ENCODE results near the gene GPR176. TPM values are rescaled to one million over a fixed set of nuclear protein-coding genes. Genes with fewer than 3 reads are reported as not detected.

Gene GPR176
- total RNA-seq, 2 experiments from 2014 or later: 0.57 TPM; not detected in 1

DNA sequence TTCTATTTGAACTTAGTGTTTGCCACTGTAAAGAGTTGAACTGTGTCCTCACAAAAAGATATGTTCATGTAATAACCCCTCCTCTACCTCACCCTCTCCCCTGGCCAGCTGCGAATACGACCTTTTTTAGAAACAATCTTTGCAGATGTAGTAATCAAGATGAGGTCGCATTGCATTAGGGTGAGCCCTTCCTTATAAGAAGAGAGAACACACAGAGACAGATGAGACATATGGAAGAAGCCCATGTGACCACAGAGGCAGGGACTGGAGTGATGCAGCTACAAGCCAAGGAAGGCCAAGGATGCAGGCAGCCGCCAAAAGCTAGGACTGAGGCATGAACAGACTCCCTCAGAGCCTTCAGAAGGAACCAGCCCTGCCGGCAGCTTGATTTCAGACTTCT is 27.6 kb downstream of the GPR176 start:
- no peaks in the 10 kb centered on the region for H3K79me2 ChIP-seq (ENCODE audit: insufficient read depth, low read depth, low read length)
- TF ChIP-seq EZH2phosphoT487 (IDR thresholded peaks at IDR 0.05; ENCODE audit: borderline replicate concordance, low read depth, low read length): no peak
- TF ChIP-seq, protein P1, sequence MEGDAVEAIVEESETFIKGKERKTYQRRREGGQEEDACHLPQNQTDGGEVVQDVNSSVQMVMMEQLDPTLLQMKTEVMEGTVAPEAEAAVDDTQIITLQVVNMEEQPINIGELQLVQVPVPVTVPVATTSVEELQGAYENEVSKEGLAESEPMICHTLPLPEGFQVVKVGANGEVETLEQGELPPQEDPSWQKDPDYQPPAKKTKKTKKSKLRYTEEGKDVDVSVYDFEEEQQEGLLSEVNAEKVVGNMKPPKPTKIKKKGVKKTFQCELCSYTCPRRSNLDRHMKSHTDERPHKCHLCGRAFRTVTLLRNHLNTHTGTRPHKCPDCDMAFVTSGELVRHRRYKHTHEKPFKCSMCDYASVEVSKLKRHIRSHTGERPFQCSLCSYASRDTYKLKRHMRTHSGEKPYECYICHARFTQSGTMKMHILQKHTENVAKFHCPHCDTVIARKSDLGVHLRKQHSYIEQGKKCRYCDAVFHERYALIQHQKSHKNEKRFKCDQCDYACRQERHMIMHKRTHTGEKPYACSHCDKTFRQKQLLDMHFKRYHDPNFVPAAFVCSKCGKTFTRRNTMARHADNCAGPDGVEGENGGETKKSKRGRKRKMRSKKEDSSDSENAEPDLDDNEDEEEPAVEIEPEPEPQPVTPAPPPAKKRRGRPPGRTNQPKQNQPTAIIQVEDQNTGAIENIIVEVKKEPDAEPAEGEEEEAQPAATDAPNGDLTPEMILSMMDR (conservative IDR thresholded peaks at IDR 0.05; ENCODE audit: low read length): no peak
- intact Hi-C loops (cut with micrococcal nuclease; ENCODE audit: unreplicated experiment): no loop called here
- H3K4me2 ChIP-seq (ENCODE audit: low read length): no peak overlapping the region
- ChIA-PET POLR2A (no interaction called here), CTCF (ENCODE audit: unreplicated experiment) (no interaction called here)
- no peak overlapping the region for H3K4me3 ChIP-seq (ENCODE audit: low read depth, low read length, poor library complexity, severe bottlenecking)
- no TSS peak for BruUV-seq (replicated peaks)
- H3K4me1 ChIP-seq (ENCODE audit: insufficient read depth, low read length, poor library complexity, severe bottlenecking): no peaks in the 10 kb centered on the region
- no peaks in the 10 kb centered on the region for H3K9me3 ChIP-seq (ENCODE audit: low read length)
- no peak for DNase-seq (ENCODE audit: low spot score)
- no peaks in the 10 kb centered on the region for H3K36me3 ChIP-seq (ENCODE audit: insufficient read depth, low read length)
- no peak overlapping the region for H3K27ac ChIP-seq (ENCODE audit: low read depth, low read length, poor library complexity, severe bottlenecking)
- H4K20me1 ChIP-seq (ENCODE audit: insufficient read depth, low read length): no peaks in the 10 kb centered on the region
- no peak overlapping the region for H2AFZ ChIP-seq (ENCODE audit: low read length)
- H3K9me2 ChIP-seq (ENCODE audit: insufficient read depth, low read length): no peaks in the 10 kb centered on the region

DNA sequence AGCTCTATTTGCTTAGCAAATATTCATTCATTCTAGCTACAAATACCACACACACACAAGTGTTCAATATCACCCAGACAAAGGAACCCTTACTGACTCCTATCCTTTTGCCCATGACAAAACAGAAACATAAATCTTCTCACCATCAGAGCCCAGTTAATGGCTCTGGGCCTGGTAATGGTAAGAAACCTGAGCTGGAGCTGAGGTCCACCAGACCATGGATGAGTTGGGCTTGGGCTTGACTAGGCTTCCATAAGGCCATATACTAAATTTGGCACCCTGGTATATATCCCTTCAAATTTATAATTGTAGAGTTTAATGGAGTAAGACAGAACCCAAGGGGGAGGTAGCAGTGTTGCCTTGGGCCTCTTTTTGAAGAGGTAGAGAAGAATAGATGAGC is 29.4 kb downstream of the GPR176 start:
- H3K9me3 ChIP-seq (ENCODE audit: low read length): no peaks in the 10 kb centered on the region
- TF ChIP-seq, protein P1 (conservative IDR thresholded peaks at IDR 0.05; ENCODE audit: low read length): no peak
- TF ChIP-seq EZH2phosphoT487 (IDR thresholded peaks at IDR 0.05; ENCODE audit: borderline replicate concordance, low read depth, low read length): no peak
- no peak overlapping the region for H2AFZ ChIP-seq (ENCODE audit: low read length)
- intact Hi-C loops (cut with micrococcal nuclease; ENCODE audit: unreplicated experiment): no loop called here
- ChIA-PET CTCF (ENCODE audit: unreplicated experiment) (no interaction called here), POLR2A (interaction anchor here (2.0 kb wide), 1 partner anchor 12 kb away, joined by 5 read pairs; no protein-coding TSS in a partner anchor)
- H4K20me1 ChIP-seq (ENCODE audit: insufficient read depth, low read length): no peaks in the 10 kb centered on the region
- H3K36me3 ChIP-seq (ENCODE audit: insufficient read depth, low read length): no peaks in the 10 kb centered on the region
- no TSS peak for BruUV-seq (replicated peaks)
- H3K4me2 ChIP-seq (ENCODE audit: low read length): no peak overlapping the region
- no peak overlapping the region for H3K27ac ChIP-seq (ENCODE audit: low read depth, low read length, poor library complexity, severe bottlenecking)
- DNase-seq (ENCODE audit: low spot score): no peak
- H3K4me3 ChIP-seq (ENCODE audit: low read depth, low read length, poor library complexity, severe bottlenecking): no peak overlapping the region
- no peaks in the 10 kb centered on the region for H3K4me1 ChIP-seq (ENCODE audit: insufficient read depth, low read length, poor library complexity, severe bottlenecking)
- H3K79me2 ChIP-seq (ENCODE audit: insufficient read depth, low read depth, low read length): no peaks in the 10 kb centered on the region
- no peaks in the 10 kb centered on the region for H3K9me2 ChIP-seq (ENCODE audit: insufficient read depth, low read length)

DNA sequence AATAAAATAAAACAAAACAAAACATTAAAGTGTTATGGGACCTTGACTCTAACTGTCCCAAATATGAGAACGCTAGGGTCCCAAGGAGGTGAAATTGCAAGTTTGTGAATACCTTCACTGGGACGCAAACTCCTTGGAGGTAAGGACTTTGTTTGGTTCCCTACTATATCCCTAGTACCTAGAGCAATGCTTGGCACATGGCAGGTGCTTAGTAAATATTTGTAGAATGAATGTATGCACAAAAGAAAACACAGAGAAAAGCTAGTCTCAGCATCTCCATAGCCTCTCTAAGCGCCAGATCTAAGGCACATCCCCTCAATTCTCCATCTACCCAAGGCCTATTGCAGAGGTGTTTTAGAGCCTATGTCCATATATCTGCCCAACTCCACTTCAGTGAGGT is 30.5 kb downstream of the GPR176 start:
- H3K4me3 ChIP-seq (ENCODE audit: low read depth, low read length, poor library complexity, severe bottlenecking): no peak overlapping the region
- no peak overlapping the region for H3K27ac ChIP-seq (ENCODE audit: low read depth, low read length, poor library complexity, severe bottlenecking)
- ChIA-PET POLR2A (interaction anchor here (2.0 kb wide), 1 partner anchor 11 kb away, joined by 5 read pairs; no protein-coding TSS in a partner anchor), CTCF (ENCODE audit: unreplicated experiment) (no interaction called here)
- no peak for DNase-seq (ENCODE audit: low spot score)
- intact Hi-C loops (cut with micrococcal nuclease; ENCODE audit: unreplicated experiment): loop anchor here (5.0 to 10.0 kb wide), 2 partner anchors 145 to 383 kb away; partner anchors contain the start of gene SRP14
- H3K79me2 ChIP-seq (ENCODE audit: insufficient read depth, low read depth, low read length): no peaks in the 10 kb centered on the region
- no peaks in the 10 kb centered on the region for H3K9me2 ChIP-seq (ENCODE audit: insufficient read depth, low read length)
- H3K9me3 ChIP-seq (ENCODE audit: low read length): no peaks in the 10 kb centered on the region
- no TSS peak for BruUV-seq (replicated peaks)
- H2AFZ ChIP-seq (ENCODE audit: low read length): no peak overlapping the region
- no peaks in the 10 kb centered on the region for H4K20me1 ChIP-seq (ENCODE audit: insufficient read depth, low read length)
- TF ChIP-seq EZH2phosphoT487 (IDR thresholded peaks at IDR 0.05; ENCODE audit: borderline replicate concordance, low read depth, low read length): no peak
- TF ChIP-seq, protein P1 (conservative IDR thresholded peaks at IDR 0.05; ENCODE audit: low read length): no peak
- no peak overlapping the region for H3K4me2 ChIP-seq (ENCODE audit: low read length)
- H3K4me1 ChIP-seq (ENCODE audit: insufficient read depth, low read length, poor library complexity, severe bottlenecking): no peaks in the 10 kb centered on the region
- no peaks in the 10 kb centered on the region for H3K36me3 ChIP-seq (ENCODE audit: insufficient read depth, low read length)

Data from OCI-LY7 (cell line).